Bronchial epithelial cell (primary cell): Measurements from ENCODE around the gene ADCYAP1. TPM values are rescaled to one million over a fixed set of nuclear protein-coding genes. Genes with fewer than 3 reads are reported as not detected.

Source experiments
- DNase-seq: peaks from one replicate; pipeline ENCODE4 v3.0.0-alpha.2; 2010; ENCODE audit warnings: low read depth
- FAIRE-seq: peaks from 2 replicates; lab custom pipeline; 2011; peaks lifted over from hg19 to GRCh38; lab: Jason Lieb, UNC
- H3K27me3 ChIP-seq: 2 replicates; pipeline ENCODE4 v1.5.1; 2011; ENCODE audit warnings: low read length; ENCODE audit not compliant: control insufficient read depth, insufficient read depth
- H3K36me3 ChIP-seq: 2 replicates; pipeline ENCODE4 v1.5.1; 2011; ENCODE audit warnings: low read length; ENCODE audit not compliant: control insufficient read depth, insufficient read depth
- H3K4me3 ChIP-seq: 2 replicates; pipeline ENCODE4 v1.5.1; 2011; ENCODE audit warnings: mild to moderate bottlenecking, low read depth, low read length, control low read depth
- total RNA-seq: library from RNA; depleted of rRNA; stranded (reverse); fragments of >200 nt; gene quantifications from 2 replicates; pipeline ENCODE4 v1.2.1, GENCODE V29; 2014
- TF ChIP-seq, protein P1 (sequence below): IDR thresholded peaks from 2 replicates; pipeline ENCODE4 v1.5.1; 2011; ENCODE audit warnings: mild to moderate bottlenecking, moderate library complexity, low read length, control low read depth, inconsistent platforms; ENCODE audit not compliant: insufficient read depth, severe bottlenecking

ADCYAP1 gene
- total RNA-seq, 1 donor from 2014 or later = not detected

DNA sequence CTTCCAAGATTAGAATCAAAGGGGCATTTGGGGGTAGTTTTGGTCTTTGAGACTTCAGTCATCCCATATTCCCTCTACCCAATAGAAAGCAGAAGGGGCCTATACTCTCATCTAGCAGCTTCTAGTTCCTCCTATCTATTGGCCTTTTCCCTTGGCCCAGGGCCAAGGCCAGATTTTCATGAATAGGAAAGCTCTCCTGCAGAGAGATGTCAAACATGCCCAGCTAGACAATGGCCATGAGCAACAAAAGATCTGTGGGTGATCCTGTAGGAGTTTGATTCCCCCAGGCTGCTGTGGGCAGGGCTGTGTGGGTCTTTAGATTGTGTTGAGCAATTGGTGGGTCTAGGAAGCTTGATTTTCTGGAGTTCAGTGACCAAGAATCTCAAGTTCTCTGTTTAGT, 2.9 kb upstream of the ADCYAP1 start:
- DNase-seq (no peak), FAIRE-seq (no peak)
- Histone ChIP-seq H3K4me3 (no peak overlapping the region), H3K36me3 (no peaks in the 10 kb centered on the region), H3K27me3 (peaks cover 19% of the 10 kb centered on the region)
- TF ChIP-seq, protein P1, sequence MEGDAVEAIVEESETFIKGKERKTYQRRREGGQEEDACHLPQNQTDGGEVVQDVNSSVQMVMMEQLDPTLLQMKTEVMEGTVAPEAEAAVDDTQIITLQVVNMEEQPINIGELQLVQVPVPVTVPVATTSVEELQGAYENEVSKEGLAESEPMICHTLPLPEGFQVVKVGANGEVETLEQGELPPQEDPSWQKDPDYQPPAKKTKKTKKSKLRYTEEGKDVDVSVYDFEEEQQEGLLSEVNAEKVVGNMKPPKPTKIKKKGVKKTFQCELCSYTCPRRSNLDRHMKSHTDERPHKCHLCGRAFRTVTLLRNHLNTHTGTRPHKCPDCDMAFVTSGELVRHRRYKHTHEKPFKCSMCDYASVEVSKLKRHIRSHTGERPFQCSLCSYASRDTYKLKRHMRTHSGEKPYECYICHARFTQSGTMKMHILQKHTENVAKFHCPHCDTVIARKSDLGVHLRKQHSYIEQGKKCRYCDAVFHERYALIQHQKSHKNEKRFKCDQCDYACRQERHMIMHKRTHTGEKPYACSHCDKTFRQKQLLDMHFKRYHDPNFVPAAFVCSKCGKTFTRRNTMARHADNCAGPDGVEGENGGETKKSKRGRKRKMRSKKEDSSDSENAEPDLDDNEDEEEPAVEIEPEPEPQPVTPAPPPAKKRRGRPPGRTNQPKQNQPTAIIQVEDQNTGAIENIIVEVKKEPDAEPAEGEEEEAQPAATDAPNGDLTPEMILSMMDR = no peak

DNA sequence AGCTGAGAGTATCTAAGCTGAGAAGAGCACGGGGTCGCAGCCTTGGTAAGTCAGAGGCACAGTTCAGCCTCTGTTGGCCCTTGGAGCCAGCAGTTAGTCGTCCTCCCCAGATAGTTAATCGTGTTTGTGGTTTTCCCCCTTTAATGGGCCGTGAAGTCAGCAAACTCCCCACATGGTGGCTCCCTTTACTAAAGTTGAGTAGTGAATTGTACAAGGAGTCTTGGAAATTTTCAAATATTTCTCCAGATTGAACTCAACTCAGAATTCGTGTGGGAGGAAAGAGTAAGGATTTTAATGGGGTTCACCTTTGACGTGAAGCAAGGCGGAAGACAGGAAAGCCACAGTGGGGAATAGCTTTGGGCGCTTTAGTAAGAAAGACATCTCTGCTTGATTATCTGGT, 2.4 kb upstream of the ADCYAP1 start:
- DNase-seq = no peak
- TF ChIP-seq, protein P1 = no peak
- Histone ChIP-seq H3K36me3 (no peaks in the 10 kb centered on the region), H3K4me3 (no peak overlapping the region), H3K27me3 (peaks cover 19% of the 10 kb centered on the region)
- no peak for FAIRE-seq

DNA sequence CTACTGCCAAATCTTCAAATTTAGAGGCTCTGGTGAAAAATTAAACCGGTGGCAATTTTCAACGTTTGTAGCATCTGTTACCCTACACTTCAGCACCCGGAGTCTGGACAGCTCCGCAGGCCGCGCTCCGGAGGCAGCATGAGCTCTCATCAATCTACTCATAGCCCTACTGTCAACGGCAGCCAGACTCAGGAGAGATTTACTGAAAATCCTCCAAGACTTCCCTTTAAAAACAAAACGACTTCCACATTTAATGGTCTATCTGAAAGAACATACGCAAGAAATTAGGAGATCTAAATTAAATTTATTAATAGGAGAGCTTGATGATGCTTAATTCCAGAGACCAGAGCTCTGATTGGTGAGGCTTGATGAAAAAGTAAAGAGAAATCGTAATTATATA, 970 bp upstream of the ADCYAP1 start:
- Histone ChIP-seq H3K27me3 (peaks cover 30% of the 10 kb centered on the region), H3K4me3 (no peak overlapping the region), H3K36me3 (no peaks in the 10 kb centered on the region)
- TF ChIP-seq, protein P1 = no peak
- FAIRE-seq = no peak
- DNase-seq = peak; percentile 16

DNA sequence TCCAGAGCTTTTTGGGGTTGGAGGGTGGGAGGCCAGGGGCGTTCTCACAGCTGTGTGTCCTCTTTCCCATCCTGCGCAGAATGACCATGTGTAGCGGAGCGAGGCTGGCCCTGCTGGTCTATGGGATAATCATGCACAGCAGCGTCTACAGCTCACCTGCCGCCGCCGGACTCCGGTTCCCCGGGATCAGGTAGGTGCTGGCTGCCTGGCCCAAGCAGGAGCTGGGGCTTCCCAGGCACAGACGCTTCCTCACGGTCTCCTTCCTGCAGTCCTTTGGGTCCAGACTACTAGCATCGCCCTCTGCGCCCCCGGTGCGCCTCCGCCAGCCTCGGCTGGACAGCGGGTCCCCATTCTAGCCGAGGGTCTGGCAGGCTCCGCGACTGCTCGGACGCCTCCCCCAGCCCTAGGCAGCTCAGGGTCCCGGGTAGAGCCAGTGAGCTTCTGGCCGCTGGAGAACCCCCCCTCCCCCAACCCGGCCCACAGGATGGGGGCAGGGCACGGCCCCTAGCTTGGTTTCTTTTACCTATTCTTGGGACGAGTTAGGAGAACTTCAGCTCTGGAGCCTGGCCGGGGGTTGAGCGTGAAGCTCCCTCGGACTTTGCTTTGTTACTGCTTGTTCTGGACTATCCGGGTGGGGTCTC, 756 bp downstream of the ADCYAP1 start:
- no peak for DNase-seq
- TF ChIP-seq, protein P1 = no peak

DNA sequence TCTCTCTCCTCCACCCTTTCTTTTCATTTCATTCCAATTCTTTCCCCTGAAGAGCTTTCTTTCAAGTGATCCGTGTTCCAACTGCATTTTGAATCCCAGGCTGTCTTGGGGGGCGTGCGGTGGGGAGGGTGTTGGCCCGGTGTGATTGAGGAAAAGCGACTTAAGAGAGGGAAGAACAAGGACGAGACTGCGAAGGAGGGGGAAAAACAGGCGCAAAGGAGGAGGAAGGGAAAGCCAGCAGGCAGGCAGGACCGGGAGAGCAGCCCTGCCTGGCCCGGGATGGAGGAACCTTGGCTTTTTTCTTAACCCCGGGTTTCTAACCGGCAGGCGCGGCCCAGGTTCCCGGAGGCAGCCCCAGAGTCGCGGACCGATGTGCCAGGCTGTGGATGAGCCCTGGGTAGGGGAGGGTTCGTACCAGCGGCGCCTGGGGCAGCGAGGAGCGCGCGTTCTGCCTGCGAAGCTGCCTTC, 1.3 kb downstream of the ADCYAP1 start:
- Histone ChIP-seq H3K27me3 (peaks cover 44% of the 10 kb centered on the region), H3K36me3 (no peaks in the 10 kb centered on the region), H3K4me3 (no peak overlapping the region)
- TF ChIP-seq, protein P1 = no peak
- FAIRE-seq = no peak
- no peak for DNase-seq

More for the DNA sequence above, 756 bp downstream of the ADCYAP1 start:
- H3K4me3 ChIP-seq = no peak overlapping the region
- no peak for FAIRE-seq
- no peaks in the 10 kb centered on the region for H3K36me3 ChIP-seq
- peaks cover 42% of the 10 kb centered on the region for H3K27me3 ChIP-seq

DNA sequence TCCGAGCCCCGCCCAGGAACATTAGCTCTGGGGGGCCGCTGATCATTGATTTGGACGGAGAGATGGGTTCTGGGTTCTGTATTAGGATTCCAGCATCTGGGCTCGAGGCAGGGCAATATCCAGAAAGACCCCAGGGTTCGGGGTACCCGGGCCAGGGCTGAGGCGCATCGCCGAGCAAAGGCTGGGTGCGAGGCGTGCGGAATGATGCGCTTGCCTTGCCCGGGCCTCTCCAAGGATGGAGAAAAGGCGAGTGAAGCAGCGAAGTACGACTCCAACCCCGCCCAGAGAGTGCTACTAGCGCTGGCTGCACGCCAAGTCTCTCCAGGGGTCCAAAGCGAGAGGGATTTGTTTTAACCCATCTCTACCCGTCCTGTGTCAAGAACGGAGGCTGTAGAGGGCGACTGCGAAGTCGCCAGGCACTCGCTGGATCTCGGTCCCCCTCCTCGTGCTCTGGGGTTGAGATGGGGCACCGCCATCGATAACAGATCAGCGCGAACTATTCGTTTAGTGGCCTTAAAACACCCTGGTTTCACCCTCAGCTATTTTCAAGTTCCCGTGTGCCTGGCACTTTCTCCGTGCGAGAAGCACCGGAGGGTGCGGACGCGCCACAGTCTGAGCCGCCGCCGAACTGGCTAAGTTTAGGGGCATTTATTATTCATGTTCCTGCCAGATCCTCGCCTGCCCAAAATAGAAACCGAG, 1.9 kb downstream of the ADCYAP1 start:
- FAIRE-seq = no peak
- no peak overlapping the region for H3K4me3 ChIP-seq
- TF ChIP-seq, protein P1 = no peak
- no peak for DNase-seq
- no peaks in the 10 kb centered on the region for H3K36me3 ChIP-seq
- H3K27me3 ChIP-seq = peaks cover 46% of the 10 kb centered on the region
